HepG2 (cell line): ENCODE results near the gene HABP2.

Source experiments
- IKZF1 ChIP-seq: fragments of 450-650 bp; IDR thresholded peaks from 2 replicates; pipeline ENCODE4 v1.7.1; 2016
- TF ChIP-seq, protein P1 (sequence below): sonication (generic); formaldehyde crosslinking; IDR thresholded peaks from 2 replicates; pipeline ENCODE4 v1.9.0; 2022; ENCODE audit warnings: low read depth, missing genetic modification reagents

DNA sequence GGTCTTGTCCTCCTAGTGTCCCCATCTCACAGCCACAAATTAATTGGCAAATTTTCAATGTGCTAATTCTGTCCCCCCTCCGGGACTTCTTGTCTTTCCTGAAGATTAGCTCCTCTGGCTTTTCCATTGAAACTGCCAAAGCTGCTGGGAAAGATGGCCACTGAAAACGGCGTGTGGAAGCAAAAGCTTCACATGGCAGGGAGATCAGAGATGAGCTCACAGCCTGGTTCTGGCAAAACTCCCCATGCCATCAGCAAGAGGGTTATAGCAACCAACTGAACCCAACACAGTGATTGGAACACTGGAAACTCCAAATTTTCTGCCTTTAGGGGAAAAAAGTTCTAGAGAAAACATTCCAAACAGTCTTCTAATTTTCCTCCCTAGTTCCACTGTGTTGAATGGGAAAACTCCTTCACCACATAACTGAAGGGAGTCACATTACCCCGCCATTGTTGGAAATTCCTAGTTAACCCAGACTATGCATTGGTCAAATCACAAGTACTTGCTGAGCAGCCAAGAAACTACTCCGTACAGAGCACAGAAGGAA lies 74.0 kb downstream of the HABP2 start:
- no peak for TF ChIP-seq IKZF1
- TF ChIP-seq, protein P1, sequence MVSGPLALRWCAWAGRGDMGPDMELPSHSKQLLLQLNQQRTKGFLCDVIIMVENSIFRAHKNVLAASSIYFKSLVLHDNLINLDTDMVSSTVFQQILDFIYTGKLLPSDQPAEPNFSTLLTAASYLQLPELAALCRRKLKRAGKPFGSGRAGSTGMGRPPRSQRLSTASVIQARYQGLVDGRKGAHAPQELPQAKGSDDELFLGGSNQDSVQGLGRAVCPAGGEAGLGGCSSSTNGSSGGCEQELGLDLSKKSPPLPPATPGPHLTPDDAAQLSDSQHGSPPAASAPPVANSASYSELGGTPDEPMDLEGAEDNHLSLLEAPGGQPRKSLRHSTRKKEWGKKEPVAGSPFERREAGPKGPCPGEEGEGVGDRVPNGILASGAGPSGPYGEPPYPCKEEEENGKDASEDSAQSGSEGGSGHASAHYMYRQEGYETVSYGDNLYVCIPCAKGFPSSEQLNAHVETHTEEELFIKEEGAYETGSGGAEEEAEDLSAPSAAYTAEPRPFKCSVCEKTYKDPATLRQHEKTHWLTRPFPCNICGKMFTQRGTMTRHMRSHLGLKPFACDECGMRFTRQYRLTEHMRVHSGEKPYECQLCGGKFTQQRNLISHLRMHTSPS (CRISPR knock-in tag), result no peak
